Measurements from ENCODE around the gene TTBK1.

DNA sequence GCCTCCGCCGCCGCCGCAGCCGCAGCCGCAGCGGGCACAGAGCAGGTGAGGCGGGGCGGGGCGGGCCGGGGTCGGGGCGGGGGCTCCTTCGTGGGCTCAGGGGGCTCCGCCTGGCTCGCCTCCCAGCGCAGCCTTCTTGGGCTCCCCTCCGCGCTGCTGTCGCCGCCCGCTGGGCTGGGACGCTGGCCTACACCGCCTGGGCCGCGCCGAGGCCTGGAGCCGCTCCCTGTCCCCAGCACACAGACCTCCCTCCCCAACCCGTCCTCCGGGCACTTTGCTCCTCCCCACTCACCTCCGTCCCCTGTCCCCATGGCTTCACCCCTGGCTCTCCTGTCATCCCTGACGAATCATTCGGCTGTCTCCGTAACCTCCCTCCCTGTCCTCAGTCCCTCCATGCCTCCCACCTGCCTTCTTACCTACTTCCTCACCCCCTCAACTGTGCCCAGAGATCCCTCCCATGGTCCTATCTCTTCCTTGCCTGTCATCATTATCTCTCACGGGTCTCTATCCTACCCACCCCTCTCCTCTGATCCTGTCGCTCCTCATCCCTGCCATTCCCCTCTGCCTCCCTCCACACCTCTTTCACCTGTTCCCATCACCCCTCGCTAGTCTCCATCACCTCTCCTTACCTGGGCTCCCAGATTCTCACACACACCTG is 512 bp downstream of the TTBK1 start:
- TF ChIP-seq, protein P1, sequence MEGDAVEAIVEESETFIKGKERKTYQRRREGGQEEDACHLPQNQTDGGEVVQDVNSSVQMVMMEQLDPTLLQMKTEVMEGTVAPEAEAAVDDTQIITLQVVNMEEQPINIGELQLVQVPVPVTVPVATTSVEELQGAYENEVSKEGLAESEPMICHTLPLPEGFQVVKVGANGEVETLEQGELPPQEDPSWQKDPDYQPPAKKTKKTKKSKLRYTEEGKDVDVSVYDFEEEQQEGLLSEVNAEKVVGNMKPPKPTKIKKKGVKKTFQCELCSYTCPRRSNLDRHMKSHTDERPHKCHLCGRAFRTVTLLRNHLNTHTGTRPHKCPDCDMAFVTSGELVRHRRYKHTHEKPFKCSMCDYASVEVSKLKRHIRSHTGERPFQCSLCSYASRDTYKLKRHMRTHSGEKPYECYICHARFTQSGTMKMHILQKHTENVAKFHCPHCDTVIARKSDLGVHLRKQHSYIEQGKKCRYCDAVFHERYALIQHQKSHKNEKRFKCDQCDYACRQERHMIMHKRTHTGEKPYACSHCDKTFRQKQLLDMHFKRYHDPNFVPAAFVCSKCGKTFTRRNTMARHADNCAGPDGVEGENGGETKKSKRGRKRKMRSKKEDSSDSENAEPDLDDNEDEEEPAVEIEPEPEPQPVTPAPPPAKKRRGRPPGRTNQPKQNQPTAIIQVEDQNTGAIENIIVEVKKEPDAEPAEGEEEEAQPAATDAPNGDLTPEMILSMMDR (IDR thresholded peaks at IDR 0.05; ENCODE audit: low read depth, low read length) = no peak
- TF ChIP-seq POLR2A (IDR thresholded peaks at IDR 0.05; ENCODE audit: extremely low read depth, insufficient read length) (no peak), MYC (IDR thresholded peaks at IDR 0.05; ENCODE audit: low read depth, low read length) (no peak)
- TF ChIP-seq, protein P2, sequence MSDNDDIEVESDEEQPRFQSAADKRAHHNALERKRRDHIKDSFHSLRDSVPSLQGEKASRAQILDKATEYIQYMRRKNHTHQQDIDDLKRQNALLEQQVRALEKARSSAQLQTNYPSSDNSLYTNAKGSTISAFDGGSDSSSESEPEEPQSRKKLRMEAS (IDR thresholded peaks at IDR 0.05; ENCODE audit: low read depth, low read length) = no peak
